ENCODE results near the gene PSMC5. TPM values are rescaled to one million over a fixed set of nuclear protein-coding genes. Genes with fewer than 3 reads are reported as not detected.

Gene PSMC5
- 204 to 242 TPM (median 212 TPM) in 5 replicates for total RNA-seq (2022; extraction: Qiagen RNA extraction; ENCODE audit: low read depth)

GRCh38 chr17:63827002-63827800, at the start of gene PSMC5, which contains the start of gene FTSJ3:
PSMC5 (plus strand) TSS chr17:63827431; CDS start chr17:63827491, 60 bp downstream.
FTSJ3 (minus strand) TSS chr17:63827663; CDS start chr17:63826902, 761 bp downstream.

GRCh38 chr17:63842540-63843386, 15.5 kb downstream of the PSMC5 start, which contains the start of gene SMARCD2:
SMARCD2 (minus strand) TSS chr17:63842685; CDS start chr17:63842674, 11 bp downstream.

GRCh38 chr17:63873577-63873976, 46.3 kb downstream of the PSMC5 start, which contains the start of gene CSH2:
CSH2 (minus strand) TSS chr17:63873677; CDS start chr17:63873614, 63 bp downstream.

Other genes with a start within 250 kb of the PSMC5 start
- gene TACO1, start 226.5 kb upstream of the PSMC5 start, total RNA-seq (2022; extraction: Qiagen RNA extraction; ENCODE audit: low read depth) = 52.7 to 55.5 TPM (median 53.7 TPM) in 5 replicates
- 12.0 to 18.2 TPM (median 17.4 TPM) in 5 replicates for gene MAP3K3, start 205.0 kb upstream of the PSMC5 start, total RNA-seq (2022; extraction: Qiagen RNA extraction; ENCODE audit: low read depth)
- gene LIMD2, start 127.3 kb upstream of the PSMC5 start, total RNA-seq (2022; extraction: Qiagen RNA extraction; ENCODE audit: low read depth) = 5.9 to 15.6 TPM (median 13.4 TPM) in 5 replicates
- gene STRADA, start 85.6 kb upstream of the PSMC5 start, total RNA-seq (2022; extraction: Qiagen RNA extraction; ENCODE audit: low read depth) = 25.3 to 30.1 TPM (median 26.8 TPM) in 5 replicates
- 95.9 to 135 TPM (median 108 TPM) in 5 replicates for gene CCDC47, start 53.8 kb upstream of the PSMC5 start, total RNA-seq (2022; extraction: Qiagen RNA extraction; ENCODE audit: low read depth)
- 86.2 to 127 TPM (median 101 TPM) in 5 replicates for gene DDX42, start 53.3 kb upstream of the PSMC5 start, total RNA-seq (2022; extraction: Qiagen RNA extraction; ENCODE audit: low read depth)
- 55.3 to 68.1 TPM (median 57.2 TPM) in 5 replicates for gene FTSJ3, start 232 bp downstream of the PSMC5 start, total RNA-seq (2022; extraction: Qiagen RNA extraction; ENCODE audit: low read depth)
- 45.9 to 66.3 TPM (median 59.3 TPM) in 5 replicates for gene SMARCD2, start 15.3 kb downstream of the PSMC5 start, total RNA-seq (2022; extraction: Qiagen RNA extraction; ENCODE audit: low read depth)
- not detected in 5 replicates for gene CSH2, start 46.2 kb downstream of the PSMC5 start, total RNA-seq (2022; extraction: Qiagen RNA extraction; ENCODE audit: low read depth)
- gene GH2, start 54.5 kb downstream of the PSMC5 start, total RNA-seq (2022; extraction: Qiagen RNA extraction; ENCODE audit: low read depth) = not detected in 5 replicates
- not detected in 5 replicates for gene CSH1, start 69.1 kb downstream of the PSMC5 start, total RNA-seq (2022; extraction: Qiagen RNA extraction; ENCODE audit: low read depth)
- gene CSHL1, start 83.8 kb downstream of the PSMC5 start, total RNA-seq (2022; extraction: Qiagen RNA extraction; ENCODE audit: low read depth) = not detected in 5 replicates
- not detected in 5 replicates for gene GH1, start 91.4 kb downstream of the PSMC5 start, total RNA-seq (2022; extraction: Qiagen RNA extraction; ENCODE audit: low read depth)
- gene CD79B, start 104.9 kb downstream of the PSMC5 start, total RNA-seq (2022; extraction: Qiagen RNA extraction; ENCODE audit: low read depth) = 0.20 to 0.70 TPM in 2 of 5 replicates, not detected in the others
- gene SCN4A, start 145.5 kb downstream of the PSMC5 start, total RNA-seq (2022; extraction: Qiagen RNA extraction; ENCODE audit: low read depth) = 0.01 to 0.11 TPM (median 0.07 TPM) in 4 of 5 replicates, not detected in the other
- 0.66 to 1.8 TPM (median 0.68 TPM) in 5 replicates for gene PRR29, start 170.9 kb downstream of the PSMC5 start, total RNA-seq (2022; extraction: Qiagen RNA extraction; ENCODE audit: low read depth)
- gene ICAM2, start 193.2 kb downstream of the PSMC5 start, total RNA-seq (2022; extraction: Qiagen RNA extraction; ENCODE audit: low read depth) = not detected in 5 replicates

All from A549 treated with ZK216348 at 1 μM for 4 hours (cell line).